ENCODE measurements around the gene BTBD2. TPM values are rescaled to one million over a fixed set of nuclear protein-coding genes. Genes with fewer than 3 reads are reported as not detected.

Gene BTBD2
- polyA plus RNA-seq, 4 donors = 32.7 to 101 (median 53.0) TPM

Other genes with a start within 250 kb of the BTBD2 start
- gene ATP8B3, start 203.4 kb downstream of the BTBD2 start, polyA plus RNA-seq = under 1 TPM in 3 of 4 donors, not detected in 1; 0.45 to 0.52 (median 0.47) TPM
- gene REXO1, start 167.2 kb downstream of the BTBD2 start, polyA plus RNA-seq = 10 to 100 TPM; 18.4 to 31.8 (median 23.6) TPM
- gene KLF16, start 152.1 kb downstream of the BTBD2 start, polyA plus RNA-seq = 10 to 100 TPM in 3 of 4 donors, 1 to 10 TPM in 1; 7.8 to 18.6 (median 14.0) TPM
- 10 to 100 TPM; 49.1 to 79.6 (median 62.0) TPM for gene ABHD17A, start 130.2 kb downstream of the BTBD2 start, polyA plus RNA-seq
- 10 to 100 TPM in 3 of 4 donors, 1 to 10 TPM in 1; 4.7 to 38.1 (median 23.1) TPM for gene ADAT3, start 110.3 kb downstream of the BTBD2 start, polyA plus RNA-seq
- 10 to 100 TPM; 31.3 to 39.4 (median 36.0) TPM for gene SCAMP4, start 110.3 kb downstream of the BTBD2 start, polyA plus RNA-seq
- 10 to 100 TPM; 31.3 to 52.8 (median 42.0) TPM for gene CSNK1G2, start 74.5 kb downstream of the BTBD2 start, polyA plus RNA-seq
- gene MKNK2, start 35.5 kb upstream of the BTBD2 start, polyA plus RNA-seq = 100 to 1,000 TPM in 1 of 4 donors, 10 to 100 TPM in 3; 47.6 to 101 (median 88.9) TPM
- 10 to 100 TPM in 3 of 4 donors, 1 to 10 TPM in 1; 7.6 to 18.3 (median 14.5) TPM for gene MOB3A, start 80.6 kb upstream of the BTBD2 start, polyA plus RNA-seq
- 1 to 10 TPM; 2.4 to 5.8 (median 4.2) TPM for gene IZUMO4, start 81.2 kb upstream of the BTBD2 start, polyA plus RNA-seq
- 100 to 1,000 TPM in 1 of 4 donors, 10 to 100 TPM in 3; 68.1 to 106 (median 89.9) TPM for gene AP3D1, start 135.9 kb upstream of the BTBD2 start, polyA plus RNA-seq
- gene DOT1L, start 148.2 kb upstream of the BTBD2 start, polyA plus RNA-seq = 10 to 100 TPM; 15.1 to 22.8 (median 19.7) TPM
- 100 to 1,000 TPM; 118 to 307 (median 278) TPM for gene PLEKHJ1, start 220.6 kb upstream of the BTBD2 start, polyA plus RNA-seq
- 10 to 100 TPM; 31.8 to 71.5 (median 40.3) TPM for gene SF3A2, start 221.1 kb upstream of the BTBD2 start, polyA plus RNA-seq
- gene AMH, start 233.6 kb upstream of the BTBD2 start, polyA plus RNA-seq = 1 to 10 TPM; 1.1 to 3.0 (median 2.0) TPM
- 1 to 10 TPM in 3 of 4 donors, under 1 TPM in 1; 0.69 to 2.4 (median 1.6) TPM for gene JSRP1, start 240.7 kb upstream of the BTBD2 start, polyA plus RNA-seq